Osteoblast (primary cell): ENCODE results near the gene ACTC1. TPM values are rescaled to one million over a fixed set of nuclear protein-coding genes. Genes with fewer than 3 reads are reported as not detected.

Experiments
- DNase-seq: peaks from one replicate; pipeline ENCODE4 v3.0.0; 2011; ENCODE audit warnings: low spot score, mixed read lengths; ENCODE audit not compliant: insufficient read length; ENCODE audit errors: missing footprints
- H2AFZ ChIP-seq: 2 replicates; pipeline ENCODE4 v1.6.0; 2011; ENCODE audit warnings: mild to moderate bottlenecking, low read length
- H3K27ac ChIP-seq: 2 replicates; pipeline ENCODE4 v1.5.1; 2011; ENCODE audit warnings: mild to moderate bottlenecking, low read depth, low read length, moderate library complexity
- H3K27me3 ChIP-seq: 2 replicates; pipeline ENCODE4 v1.6.0; 2012; ENCODE audit warnings: mild to moderate bottlenecking, control low read depth, inconsistent platforms, low read length, moderate library complexity; ENCODE audit not compliant: insufficient read depth
- H3K36me3 ChIP-seq: 2 replicates; pipeline ENCODE4 v1.5.1; 2011; ENCODE audit warnings: mild to moderate bottlenecking, low read length, control low read depth, moderate library complexity; ENCODE audit not compliant: insufficient read depth
- H3K4me1 ChIP-seq: 2 replicates; pipeline ENCODE4 v1.5.1; 2011; ENCODE audit warnings: mild to moderate bottlenecking, low read length, control low read depth, moderate library complexity; ENCODE audit not compliant: insufficient read depth
- H3K4me2 ChIP-seq: 2 replicates; pipeline ENCODE4 v1.6.0; 2011; ENCODE audit warnings: mild to moderate bottlenecking, low read length; ENCODE audit not compliant: insufficient read depth
- H3K4me3 ChIP-seq: fragments of 200-600 bp; sonication (generic); 3 replicates; pipeline ENCODE4 v1.5.1; 2012; ENCODE audit warnings: mild to moderate bottlenecking, low read length, inconsistent platforms; ENCODE audit not compliant: insufficient read depth
- H3K79me2 ChIP-seq: 2 replicates; pipeline ENCODE4 v1.6.0; 2012; ENCODE audit warnings: mild to moderate bottlenecking, low read length, control low read depth, inconsistent platforms; ENCODE audit not compliant: insufficient read depth
- H3K9me3 ChIP-seq: 2 replicates; pipeline ENCODE4 v1.5.1; 2011; ENCODE audit warnings: low read depth, low read length, control low read depth
- H4K20me1 ChIP-seq: 2 replicates; pipeline ENCODE4 v1.6.0; 2012; ENCODE audit warnings: mild to moderate bottlenecking, low read length, control low read depth; ENCODE audit not compliant: insufficient read depth
- CTCF ChIP-seq: IDR thresholded peaks from 2 replicates; pipeline ENCODE4 v1.5.1; 2011; ENCODE audit warnings: mild to moderate bottlenecking, low read depth, low read length, moderate library complexity; ENCODE audit errors: extremely low read depth
- total RNA-seq: library from RNA; depleted of rRNA; stranded (reverse); fragments of >200 nt; gene quantifications from 2 replicates; pipeline ENCODE4 v1.2.3, GENCODE V29; 2012

Gene ACTC1
- total RNA-seq, 1 donor, result not detected

GRCh38 chr15:34773013-34773412 is 22.3 kb downstream of the ACTC1 start:
- H3K4me2 ChIP-seq, result no peak overlapping the region
- no peaks in the 10 kb centered on the region for H3K4me1 ChIP-seq
- no peak overlapping the region for H3K27ac ChIP-seq
- no peak overlapping the region for H3K4me3 ChIP-seq
- no peaks in the 10 kb centered on the region for H3K79me2 ChIP-seq
- H2AFZ ChIP-seq, result no peak overlapping the region
- no peaks in the 10 kb centered on the region for H3K36me3 ChIP-seq
- no peak for TF ChIP-seq CTCF
- DNase-seq, result no peak
- H3K9me3 ChIP-seq, result no peaks in the 10 kb centered on the region
- no peaks in the 10 kb centered on the region for H4K20me1 ChIP-seq
- peaks cover 25% of the 10 kb centered on the region for H3K27me3 ChIP-seq

- Histone ChIP-seq H3K4me2 (no peak overlapping the region), H2AFZ (no peak overlapping the region), H3K27me3 (peaks cover 26% of the 10 kb centered on the region), H3K27ac (no peak overlapping the region), H3K9me3 (no peaks in the 10 kb centered on the region), H3K4me1 (no peaks in the 10 kb centered on the region), H3K79me2 (no peaks in the 10 kb centered on the region), H3K36me3 (no peaks in the 10 kb centered on the region), H4K20me1 (no peaks in the 10 kb centered on the region), H3K4me3 (no peak overlapping the region)
- no peak for TF ChIP-seq CTCF
- DNase-seq, result no peak
Observed at GRCh38 chr15:34772312-34772711, 23.0 kb downstream of the ACTC1 start.

- H3K27me3 ChIP-seq, result peaks cover 22% of the 10 kb centered on the region
- no peak overlapping the region for H2AFZ ChIP-seq
- H3K4me2 ChIP-seq, result no peak overlapping the region
- H3K36me3 ChIP-seq, result no peaks in the 10 kb centered on the region
- no peak for DNase-seq
- no peak overlapping the region for H3K4me3 ChIP-seq
- no peak overlapping the region for H3K27ac ChIP-seq
- no peaks in the 10 kb centered on the region for H3K9me3 ChIP-seq
- no peaks in the 10 kb centered on the region for H3K4me1 ChIP-seq
- no peaks in the 10 kb centered on the region for H3K79me2 ChIP-seq
- H4K20me1 ChIP-seq, result no peaks in the 10 kb centered on the region
- no peak for TF ChIP-seq CTCF
Observed at GRCh38 chr15:34769711-34770110, 25.6 kb downstream of the ACTC1 start.

- H3K79me2 ChIP-seq, result no peaks in the 10 kb centered on the region
- no peak for DNase-seq
Observed at GRCh38 chr15:34768530-34768929, 26.8 kb downstream of the ACTC1 start.

More at GRCh38 chr15:34768530-34768929, 26.8 kb downstream of the ACTC1 start:
- H3K4me1 ChIP-seq, result no peaks in the 10 kb centered on the region
- no peaks in the 10 kb centered on the region for H3K36me3 ChIP-seq
- peaks cover 16% of the 10 kb centered on the region for H3K27me3 ChIP-seq
- H2AFZ ChIP-seq, result no peak overlapping the region
- TF ChIP-seq CTCF, result no peak
- H4K20me1 ChIP-seq, result no peaks in the 10 kb centered on the region
- H3K9me3 ChIP-seq, result no peaks in the 10 kb centered on the region
- H3K4me3 ChIP-seq, result no peak overlapping the region
- H3K4me2 ChIP-seq, result no peak overlapping the region
- no peak overlapping the region for H3K27ac ChIP-seq
